IMR-90 (cell line): Measurements from ENCODE around the gene SASH1. TPM values are rescaled to one million over a fixed set of nuclear protein-coding genes. Genes with fewer than 3 reads are reported as not detected.
A peak's percentile ranks its signal among the peaks of the same experiment; 100 is the strongest.

Experiments used
- ATAC-seq: fragments of 200-7000 bp; cut with Tn5 transposase; 2 replicates; pipeline ENCODE4 v1.9.1; 2020; ENCODE audit warnings: low read depth, mild to moderate bottlenecking, moderate library complexity
- BruUV-seq: library from RNA; stranded (reverse); fragments of 400-500 nt; replicated peaks from 2 replicates; lab custom pipeline; 2021; lab: Mats Ljungman, UMichigan
- CTCF ChIA-PET: fragments of 300-600 bp; formaldehyde crosslinking; extraction: SDS; loops from one replicate; lab custom pipeline; 2021; ENCODE audit warnings: antibody characterized with exemption; lab: Yijun Ruan, JAX
- POLR2A ChIA-PET: fragments of 300-600 bp; sonication (Branson Sonifier 250); formaldehyde crosslinking; loops from one replicate; lab custom pipeline; 2022; ENCODE audit warnings: antibody characterized with exemption; ENCODE audit not compliant: unreplicated experiment; lab: Charles Lee
- DNase-seq: peaks from one replicate; pipeline ENCODE4 v3.0.0; 2013
- H2AFZ ChIP-seq: replicated peaks from 2 replicates; pipeline ENCODE3; 2013; ENCODE audit warnings: low read length, mild to moderate bottlenecking; ENCODE audit not compliant: poor library complexity
- H2AK5ac ChIP-seq: 2 replicates; pipeline ENCODE4 v1.6.1; 2013; ENCODE audit warnings: low read depth, low read length, inconsistent platforms
- H2AK9ac ChIP-seq: replicated peaks from 2 replicates; pipeline ENCODE3; 2013; ENCODE audit warnings: mild to moderate bottlenecking, low read depth, low read length, moderate library complexity; ENCODE audit not compliant: poor library complexity
- H2BK120ac ChIP-seq: 2 replicates; pipeline ENCODE4 v1.6.1; 2013; ENCODE audit warnings: low read depth, low read length, inconsistent platforms
- H2BK15ac ChIP-seq: 3 replicates; pipeline ENCODE4 v1.6.1; 2013; ENCODE audit warnings: low read depth, low read length, inconsistent platforms
- H2BK20ac ChIP-seq: 2 replicates; pipeline ENCODE4 v1.6.1; 2013; ENCODE audit warnings: low read depth, mild to moderate bottlenecking, inconsistent platforms, low read length, moderate library complexity
- H2BK5ac ChIP-seq: 2 replicates; pipeline ENCODE4 v1.6.1; 2013; ENCODE audit warnings: mild to moderate bottlenecking, low read depth, low read length, inconsistent platforms; ENCODE audit not compliant: poor library complexity, severe bottlenecking
- H3K14ac ChIP-seq: replicated peaks from 2 replicates; pipeline ENCODE4 v1.6.1; 2013; ENCODE audit warnings: low read depth, low read length, inconsistent platforms
- H3K18ac ChIP-seq: 2 replicates; pipeline ENCODE4 v1.6.1; 2013; ENCODE audit warnings: low read depth, low read length, control low read depth
- H3K23ac ChIP-seq: 2 replicates; pipeline ENCODE4 v1.6.1; 2013; ENCODE audit warnings: low read depth, low read length, inconsistent platforms
- H3K27ac ChIP-seq: 2 replicates; pipeline ENCODE4 v1.5.1; 2013; ENCODE audit warnings: mild to moderate bottlenecking, control low read depth, low read length; ENCODE audit not compliant: insufficient read depth
- H3K27me3 ChIP-seq: 2 replicates; pipeline ENCODE4 v1.6.1; 2013; ENCODE audit warnings: low read length; ENCODE audit not compliant: control insufficient read depth, insufficient read depth
- H3K36me3 ChIP-seq: 2 replicates; pipeline ENCODE4 v1.6.1; 2013; ENCODE audit warnings: low read length, mixed read lengths; ENCODE audit not compliant: control insufficient read depth, insufficient read depth
- H3K4ac ChIP-seq: 2 replicates; pipeline ENCODE4 v1.6.1; 2013; ENCODE audit warnings: low read depth, low read length, inconsistent platforms
- H3K4me1 ChIP-seq: 2 replicates; pipeline ENCODE4 v1.6.1; 2013; ENCODE audit warnings: low read length, mixed read lengths; ENCODE audit not compliant: control insufficient read depth, insufficient read depth
- H3K4me2 ChIP-seq: 2 replicates; pipeline ENCODE4 v1.6.1; 2013; ENCODE audit warnings: low read depth, mild to moderate bottlenecking, control low read depth, low read length, moderate library complexity
- H3K4me3 ChIP-seq: 2 replicates; pipeline ENCODE4 v1.5.1; 2013; ENCODE audit warnings: low read depth, mild to moderate bottlenecking, control low read depth, low read length, moderate library complexity; ENCODE audit not compliant: insufficient read depth
- H3K56ac ChIP-seq: 2 replicates; pipeline ENCODE4 v1.6.1; 2013; ENCODE audit warnings: low read length, inconsistent platforms; ENCODE audit not compliant: insufficient read depth; ENCODE audit errors: extremely low read depth
- H3K79me1 ChIP-seq, 2 experiments: 2 replicates each; pipeline ENCODE4 v1.6.1; 2013; ENCODE audit warnings: low read length in 2 of 2, inconsistent platforms in 1 of 2, low read depth in 1 of 2
- H3K9ac ChIP-seq: 2 replicates; pipeline ENCODE4 v1.6.1; 2013; ENCODE audit warnings: low read depth, low read length, control low read depth
- H3K9me1 ChIP-seq: 2 replicates; pipeline ENCODE4 v1.6.1; 2013; ENCODE audit warnings: low read length, inconsistent platforms; ENCODE audit not compliant: insufficient read depth
- H3K9me3 ChIP-seq: 2 replicates; pipeline ENCODE4 v1.6.1; 2013; ENCODE audit warnings: low read length; ENCODE audit not compliant: control insufficient read depth, insufficient read depth
- H4K20me1 ChIP-seq: 2 replicates; pipeline ENCODE4 v1.6.1; 2013; ENCODE audit warnings: low read length, inconsistent platforms; ENCODE audit not compliant: insufficient read depth
- H4K5ac ChIP-seq: 2 replicates; pipeline ENCODE4 v1.6.1; 2013; ENCODE audit warnings: mild to moderate bottlenecking, low read depth, low read length, control low read depth
- H4K8ac ChIP-seq, 2 experiments: 2 replicates each; pipeline ENCODE4 v1.6.1; 2013; ENCODE audit warnings: low read depth in 2 of 2, low read length in 2 of 2, control low read depth in 1 of 2, inconsistent platforms in 1 of 2
- H4K91ac ChIP-seq: 2 replicates; pipeline ENCODE4 v1.6.1; 2013; ENCODE audit warnings: low read depth, low read length, inconsistent platforms; ENCODE audit not compliant: insufficient read depth
- BHLHE40 ChIP-seq: fragments of 150-350 bp; IDR thresholded peaks from 2 replicates; pipeline ENCODE4 v1.6.1; 2016; ENCODE audit warnings: mild to moderate bottlenecking, low read depth, low read length
- MAFK ChIP-seq: IDR thresholded peaks from 2 replicates; pipeline ENCODE4 v1.6.1; 2012; ENCODE audit warnings: low read depth, low read length, improper control_type of control experiment
- MAZ ChIP-seq: IDR thresholded peaks from 2 replicates; pipeline ENCODE4 v1.6.1; 2012; ENCODE audit warnings: low read depth, mild to moderate bottlenecking, low read length, improper control_type of control experiment, moderate library complexity, borderline replicate concordance
- NFE2L2 ChIP-seq: fragments of 150-350 bp; IDR thresholded peaks from 2 replicates; pipeline ENCODE4 v1.6.1; 2016; ENCODE audit warnings: low read depth, mild to moderate bottlenecking, low read length
- POLR2A ChIP-seq: IDR thresholded peaks from 2 replicates; pipeline ENCODE4 v1.6.1; 2012; ENCODE audit warnings: mild to moderate bottlenecking, low read depth, low read length
- SMC3 ChIP-seq: fragments of 150-350 bp; IDR thresholded peaks from 2 replicates; pipeline ENCODE4 v1.6.1; 2016; ENCODE audit warnings: low read depth, mild to moderate bottlenecking, antibody characterized with exemption, low read length, moderate library complexity
- WGBS, 2 experiments: methylation state at CpG; one replicate each; pipeline versions ENCODE4 v1.1.5 to v1.1.7; 2013; ENCODE audit warnings: missing lambda C conversion rate in 2 of 2; ENCODE audit not compliant: insufficient read length in 1 of 2; ENCODE audit errors: extremely low coverage in 2 of 2; 5-methylcytosine and 5-hydroxymethylcytosine counted together
- dilution Hi-C: fragments of 300-500 bp; cut with HindIII; formaldehyde crosslinking; loops from one replicate; pipeline ENCODE4 v1.14.3; 2018; ENCODE audit warnings: low sequenced_read_pairs; ENCODE audit not compliant: unreplicated experiment
- in situ Hi-C: fragments of 300-500 bp; cut with MboI; formaldehyde crosslinking; loops from 3 replicates; pipeline ENCODE4 v1.14.3; 2019; ENCODE audit warnings: low sequenced_read_pairs, inconsistent platforms, mixed read lengths
- intact Hi-C: fragments of 100-400 bp; cut with micrococcal nuclease; formaldehyde crosslinking; loops from 2 replicates; pipeline ENCODE4 v1.10.0; 2022
- polyA plus RNA-seq, 3 experiments: library from polyadenylated mRNA; depleted of rRNA; stranded (reverse); fragments of >200 nt; gene quantifications; 2 replicates each; pipeline ENCODE4 v1.2.3, GENCODE V29; 2012; ENCODE audit warnings: low replicate concordance in 1 of 3
- total RNA-seq: library from RNA; depleted of rRNA; stranded (reverse); fragments of >200 nt; gene quantifications from 2 replicates; pipeline ENCODE4 v1.2.3, GENCODE V29; 2012
- TF ChIP-seq, protein P1 (sequence below): fragments of 150-350 bp; IDR thresholded peaks from 2 replicates; pipeline ENCODE4 v1.6.1; 2016; ENCODE audit warnings: low read depth, mild to moderate bottlenecking, low read length, moderate library complexity, borderline replicate concordance
- TF ChIP-seq, protein P2 (sequence below): conservative IDR thresholded peaks from 2 replicates; pipeline ENCODE4 v1.5.1; 2012; ENCODE audit warnings: mild to moderate bottlenecking, low read depth, low read length, improper control_type of control experiment

The SASH1 gene
- total and polyA plus RNA-seq, 2 of the 4 experiments (the other 2 are of a cell fraction), result 11.6 to 16.5 TPM

DNA sequence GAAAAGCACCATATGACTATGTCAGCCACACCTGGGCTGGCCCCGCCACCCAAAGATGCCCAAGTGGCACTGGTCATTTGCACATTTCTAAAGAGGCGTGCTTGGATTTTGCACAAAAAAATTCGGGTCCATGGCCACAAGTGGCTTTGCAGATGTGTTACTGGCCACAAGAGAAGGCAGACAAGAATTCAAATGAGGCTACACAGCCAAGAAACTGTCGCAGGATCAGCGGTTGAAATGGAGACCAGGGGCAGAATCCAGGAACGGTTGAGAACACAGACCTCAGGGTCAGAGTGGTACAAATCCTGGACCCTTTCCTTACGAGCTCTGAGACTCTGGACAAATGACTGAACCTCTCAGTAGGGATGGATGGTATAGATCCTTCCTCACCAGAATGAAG is 48.6 kb upstream of the SASH1 start:
- Histone ChIP-seq H2BK120ac (no peak overlapping the region), H3K18ac (no peak overlapping the region), H3K4me1 (peaks cover 24% of the 10 kb centered on the region), H2AK9ac (no peak overlapping the region), H2BK15ac (no peak overlapping the region), H3K9ac (no peak overlapping the region), H3K79me1 (peaks cover 0 to 24% of the 10 kb centered on the region in 2 experiments; a peak in 2 of 4 replicates), H2AFZ (no peak overlapping the region), H2AK5ac (no peak overlapping the region), H3K4ac (no peak overlapping the region), H2BK20ac (no peak overlapping the region), H3K36me3 (no peaks in the 10 kb centered on the region), H2BK5ac (no peak overlapping the region), H4K91ac (peak overlapping the region; percentile 12; the same call in 1 of the 2 replicates), H3K9me1 (peaks cover 9% of the 10 kb centered on the region; the same call in 1 of the 2 replicates), H4K20me1 (no peaks in the 10 kb centered on the region), H3K27me3 (no peaks in the 10 kb centered on the region), H4K5ac (no peak overlapping the region), H3K27ac (no peak overlapping the region), H3K14ac (no peak overlapping the region), H4K8ac (no peak overlapping the region), H3K56ac (no peak overlapping the region), H3K4me2 (no peak overlapping the region), H3K23ac (no peak overlapping the region), H3K9me3 (no peaks in the 10 kb centered on the region), H3K4me3 (no peak overlapping the region)
- POLR2A ChIA-PET, result no interaction called here
- ATAC-seq (no peak), DNase-seq (no peak)
- intact Hi-C loops, result no loop called here
- dilution Hi-C loops, result no loop called here
- CTCF ChIA-PET, result no interaction called here
- in situ Hi-C loops, result no loop called here
- TF ChIP-seq SMC3, result no peak
- no peak for TF ChIP-seq MAFK
- no peak for TF ChIP-seq BHLHE40
- TF ChIP-seq, protein P1, sequence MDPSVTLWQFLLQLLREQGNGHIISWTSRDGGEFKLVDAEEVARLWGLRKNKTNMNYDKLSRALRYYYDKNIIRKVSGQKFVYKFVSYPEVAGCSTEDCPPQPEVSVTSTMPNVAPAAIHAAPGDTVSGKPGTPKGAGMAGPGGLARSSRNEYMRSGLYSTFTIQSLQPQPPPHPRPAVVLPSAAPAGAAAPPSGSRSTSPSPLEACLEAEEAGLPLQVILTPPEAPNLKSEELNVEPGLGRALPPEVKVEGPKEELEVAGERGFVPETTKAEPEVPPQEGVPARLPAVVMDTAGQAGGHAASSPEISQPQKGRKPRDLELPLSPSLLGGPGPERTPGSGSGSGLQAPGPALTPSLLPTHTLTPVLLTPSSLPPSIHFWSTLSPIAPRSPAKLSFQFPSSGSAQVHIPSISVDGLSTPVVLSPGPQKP, result no peak
- TF ChIP-seq, protein P2, sequence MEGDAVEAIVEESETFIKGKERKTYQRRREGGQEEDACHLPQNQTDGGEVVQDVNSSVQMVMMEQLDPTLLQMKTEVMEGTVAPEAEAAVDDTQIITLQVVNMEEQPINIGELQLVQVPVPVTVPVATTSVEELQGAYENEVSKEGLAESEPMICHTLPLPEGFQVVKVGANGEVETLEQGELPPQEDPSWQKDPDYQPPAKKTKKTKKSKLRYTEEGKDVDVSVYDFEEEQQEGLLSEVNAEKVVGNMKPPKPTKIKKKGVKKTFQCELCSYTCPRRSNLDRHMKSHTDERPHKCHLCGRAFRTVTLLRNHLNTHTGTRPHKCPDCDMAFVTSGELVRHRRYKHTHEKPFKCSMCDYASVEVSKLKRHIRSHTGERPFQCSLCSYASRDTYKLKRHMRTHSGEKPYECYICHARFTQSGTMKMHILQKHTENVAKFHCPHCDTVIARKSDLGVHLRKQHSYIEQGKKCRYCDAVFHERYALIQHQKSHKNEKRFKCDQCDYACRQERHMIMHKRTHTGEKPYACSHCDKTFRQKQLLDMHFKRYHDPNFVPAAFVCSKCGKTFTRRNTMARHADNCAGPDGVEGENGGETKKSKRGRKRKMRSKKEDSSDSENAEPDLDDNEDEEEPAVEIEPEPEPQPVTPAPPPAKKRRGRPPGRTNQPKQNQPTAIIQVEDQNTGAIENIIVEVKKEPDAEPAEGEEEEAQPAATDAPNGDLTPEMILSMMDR, result no peak
- no peak for TF ChIP-seq MAZ
- TF ChIP-seq NFE2L2, result no peak
- no peak for TF ChIP-seq POLR2A
- WGBS, 2 experiments, result 79% methylated on average over 2 of the region's 7 CpGs; no CpG with 5 or more reads in 1 of the 2 experiments
- no TSS peak for BruUV-seq
